IPS DF 19.7 (cell line): ENCODE results near the gene PDX1.

Experiments
- DNase-seq: peaks from one replicate; pipeline ENCODE4 v3.0.0-alpha.2; 2013; ENCODE audit warnings: low read depth, low spot score

PDX1 gene

GRCh38 chr13:27919934-27920676, at the start of gene PDX1:
PDX1 (plus strand) TSS chr13:27920000; CDS start chr13:27920139, 139 bp downstream.
- DNase-seq: no peak

DNA sequence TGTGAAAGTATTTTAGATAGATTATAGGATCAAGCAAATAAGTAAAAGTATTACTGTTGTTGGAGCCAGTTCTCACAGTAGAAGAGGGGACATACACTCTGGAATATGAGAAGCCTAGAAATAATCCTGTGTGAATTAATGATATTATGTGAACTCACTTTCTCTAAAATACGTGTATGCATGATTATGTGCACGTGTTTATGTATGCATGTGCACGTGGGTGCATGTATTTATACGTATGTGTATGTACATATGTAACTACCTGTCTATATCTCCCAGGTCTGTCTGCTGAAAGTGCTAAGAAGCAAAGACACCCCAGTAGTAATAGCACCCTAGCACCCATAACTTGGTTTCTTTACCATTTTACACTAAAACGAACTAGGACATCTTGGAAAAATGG, 41.5 kb upstream of the PDX1 start:
- no peak for DNase-seq

- no peak for DNase-seq
Measured at GRCh38 chr13:27889471-27889870, 30.3 kb upstream of the PDX1 start.

- DNase-seq: no peak
Measured at GRCh38 chr13:27896726-27897125, 23.1 kb upstream of the PDX1 start.

DNA sequence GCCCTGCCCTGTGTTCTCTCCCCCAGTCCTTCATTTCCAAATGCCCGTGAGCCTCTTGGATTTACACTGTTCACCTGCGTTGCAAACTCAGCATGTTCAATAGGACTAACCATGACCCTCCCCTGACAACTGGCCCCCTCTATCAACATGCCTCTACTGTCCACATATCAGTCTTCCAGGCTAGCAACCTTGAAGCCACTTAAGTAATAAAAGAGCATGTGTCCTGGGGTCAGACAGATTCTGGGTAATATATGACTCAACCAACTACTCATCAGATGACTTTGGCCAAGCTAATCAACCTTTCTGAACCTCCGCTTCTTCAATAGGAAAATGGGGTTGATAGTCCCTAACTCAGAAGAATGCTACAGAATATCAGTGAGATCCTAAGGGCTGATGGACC, 15.1 kb upstream of the PDX1 start:
- no peak for DNase-seq

GRCh38 chr13:27905650-27906049, 14.2 kb upstream of the PDX1 start:
- no peak for DNase-seq

GRCh38 chr13:27907121-27907787, 12.5 kb upstream of the PDX1 start:
- DNase-seq: no peak

- DNase-seq: no peak
Measured at GRCh38 chr13:27909378-27909777, 10.4 kb upstream of the PDX1 start.

- DNase-seq: no peak
Measured at GRCh38 chr13:27911521-27911920, 8.3 kb upstream of the PDX1 start.

DNA sequence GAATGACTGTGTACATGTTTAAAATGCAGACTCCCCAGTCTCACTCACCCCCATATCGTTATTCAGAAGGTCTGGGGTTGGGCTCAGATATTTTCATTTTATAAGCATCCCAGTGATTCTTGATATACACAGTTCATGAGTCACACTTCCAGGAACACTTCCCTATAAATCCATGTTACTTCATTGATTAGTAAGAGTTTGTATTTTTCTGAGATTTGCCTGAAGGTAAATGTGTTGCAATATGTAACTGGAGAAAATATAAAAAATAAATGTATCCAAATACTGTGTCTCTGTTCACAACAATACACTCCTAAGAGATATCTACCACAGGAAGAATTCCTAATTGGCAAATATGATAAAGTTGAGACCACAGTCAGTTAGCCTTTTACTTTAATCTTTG, 6.6 kb upstream of the PDX1 start:
- no peak for DNase-seq

DNA sequence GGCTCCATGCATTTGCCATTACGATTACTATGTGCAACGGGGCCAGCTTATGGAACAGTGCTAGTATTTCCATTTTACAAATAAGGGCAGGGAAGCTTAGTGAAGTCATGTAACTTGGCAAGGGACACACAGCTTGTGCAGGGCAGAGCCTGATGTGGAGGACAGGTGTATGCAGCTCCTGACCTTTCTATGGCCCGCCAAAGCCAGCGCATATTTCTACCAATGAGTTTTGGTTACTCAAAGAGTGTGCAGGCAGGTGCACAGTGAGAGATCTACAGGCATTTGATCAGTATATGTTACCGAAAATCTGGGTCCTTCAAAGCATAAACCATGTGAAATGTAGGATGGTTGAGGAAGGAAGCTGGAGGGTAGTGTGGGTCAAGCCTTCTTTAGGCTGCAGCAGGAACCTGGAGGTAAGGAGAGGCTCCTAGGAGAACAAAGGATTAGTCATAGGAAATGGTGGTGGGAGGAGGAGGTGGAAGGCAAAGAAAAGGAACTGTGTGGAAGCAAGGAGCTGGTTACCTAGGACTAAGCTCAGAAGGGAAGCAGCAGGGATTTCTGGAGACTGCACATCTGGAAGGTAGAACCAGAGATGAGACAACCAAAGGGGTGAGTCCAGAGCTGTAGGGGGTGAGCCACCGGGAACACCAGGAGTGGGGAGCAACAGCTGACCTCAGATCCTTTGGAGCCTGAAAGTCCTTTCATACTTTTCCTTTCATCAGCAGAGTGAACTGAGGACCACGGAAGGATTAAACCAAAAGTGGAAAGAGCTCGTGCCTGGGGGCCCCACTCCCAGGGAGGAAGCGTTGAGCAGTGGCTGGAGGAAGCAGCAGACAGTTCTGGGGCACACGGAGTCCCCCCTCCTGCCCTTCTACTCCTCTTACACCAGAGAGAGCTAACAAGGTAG, 4.2 kb upstream of the PDX1 start:
- DNase-seq: no peak

GRCh38 chr13:27917121-27917947, 2.5 kb upstream of the PDX1 start:
- no peak for DNase-seq

DNA sequence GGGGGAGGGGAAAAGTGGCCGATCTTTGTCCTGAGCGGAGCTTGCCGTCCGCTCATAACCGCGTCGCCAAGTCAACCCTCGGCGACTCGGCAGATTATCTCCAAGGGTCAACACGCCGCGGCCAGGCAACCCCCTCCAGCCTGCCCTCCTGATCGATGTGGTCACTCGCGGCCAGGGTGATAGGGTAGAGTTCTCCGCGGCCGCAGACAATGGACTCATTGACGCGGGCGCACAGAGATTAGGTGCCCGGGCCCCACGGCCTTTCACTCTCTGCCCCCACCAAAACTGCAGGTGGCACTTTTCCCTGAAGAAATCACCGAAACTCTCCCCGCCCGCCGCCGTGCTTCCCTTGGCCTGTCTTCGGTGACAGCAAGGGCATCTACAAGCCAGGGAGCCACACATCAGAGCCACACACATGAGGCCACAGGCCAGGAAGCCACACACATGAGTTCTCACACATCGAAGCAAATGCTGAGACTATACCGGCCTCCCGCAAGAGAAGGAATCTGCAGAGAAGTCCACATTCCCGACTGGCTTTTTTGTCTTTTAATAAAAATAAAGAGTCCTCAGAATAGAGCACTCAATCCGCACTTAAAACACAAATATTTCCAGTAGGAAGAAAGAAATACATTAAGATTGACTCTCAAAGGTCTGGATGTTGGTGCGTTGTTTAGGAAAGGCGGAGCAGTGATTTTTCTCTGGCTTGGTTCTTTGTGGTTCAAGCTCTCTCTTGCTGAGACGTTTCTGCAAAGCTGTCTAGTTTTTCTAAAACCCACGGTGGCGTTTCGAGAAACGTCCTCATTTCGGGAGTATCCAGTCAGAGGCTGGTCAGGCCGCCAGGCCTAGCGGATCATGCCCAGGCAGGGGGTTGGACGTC, 1.5 kb upstream of the PDX1 start:
- DNase-seq: no peak

DNA sequence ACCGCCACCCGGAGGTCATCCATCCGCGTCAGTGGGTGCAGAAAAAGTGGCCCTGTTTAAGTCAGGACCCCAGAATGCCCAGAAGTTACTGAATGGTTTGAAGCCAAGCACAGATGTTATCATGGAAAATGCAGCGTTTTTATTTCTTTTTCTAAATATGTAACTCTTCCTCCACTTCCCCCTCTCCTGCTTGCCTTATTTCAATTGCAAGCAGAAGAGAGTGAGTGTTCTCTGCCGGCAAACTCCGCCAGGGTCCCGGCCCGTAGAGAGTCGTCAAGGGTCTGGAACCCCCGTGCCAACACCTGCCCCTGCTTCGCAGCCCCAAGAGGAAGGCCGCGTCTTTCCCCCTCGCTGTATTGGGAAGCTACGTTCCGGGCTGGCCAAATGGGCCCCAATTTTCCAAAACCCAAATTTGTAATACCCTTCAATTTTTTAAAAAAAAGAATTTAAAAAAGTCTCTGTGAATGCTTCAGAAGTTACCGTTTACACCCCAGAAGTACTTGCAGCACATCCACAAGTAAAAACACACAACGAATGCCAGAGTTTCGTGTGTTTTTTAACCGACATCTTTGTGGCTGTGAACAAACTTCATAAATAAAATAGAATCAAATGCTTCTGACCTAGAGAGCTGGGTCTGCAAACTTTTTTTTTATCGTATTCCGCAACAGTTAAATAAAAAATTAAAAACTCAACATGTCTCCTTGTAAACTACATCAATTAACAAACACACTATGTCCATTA, 712 bp upstream of the PDX1 start:
- DNase-seq: no peak

- no peak for DNase-seq
Measured at GRCh38 chr13:27919659-27919933, 204 bp upstream of the PDX1 start.

- no peak for DNase-seq
Measured at GRCh38 chr13:27920677-27921420, 1.0 kb downstream of the PDX1 start.

DNA sequence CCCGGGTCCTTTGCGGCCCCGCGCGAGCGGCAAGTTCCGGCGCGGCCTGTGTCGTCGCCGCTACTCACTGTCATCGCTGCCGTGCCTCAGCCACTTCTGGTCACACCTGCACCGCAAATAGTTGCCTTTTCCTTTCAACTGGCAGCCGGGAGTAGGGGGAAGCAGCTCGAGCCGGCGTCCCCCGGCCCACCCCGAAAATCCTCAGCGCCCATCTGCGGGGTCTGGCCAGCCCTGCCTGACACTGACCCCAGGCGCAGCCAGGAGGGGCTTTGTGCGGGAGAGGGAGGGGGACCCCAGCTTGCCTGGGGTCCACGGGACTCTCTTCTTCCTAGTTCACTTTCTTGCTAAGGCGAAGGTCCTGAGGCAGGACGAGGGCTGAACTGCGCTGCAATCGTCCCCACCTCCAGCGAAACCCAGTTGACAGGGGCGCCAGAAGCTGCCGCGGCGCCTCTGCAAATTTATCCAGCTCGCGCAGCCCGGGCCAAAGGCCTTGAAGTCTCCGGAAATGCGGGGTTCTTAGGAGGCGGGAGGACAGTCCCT, 1.7 kb downstream of the PDX1 start:
- no peak for DNase-seq

GRCh38 chr13:27921961-27922882, 2.4 kb downstream of the PDX1 start:
- no peak for DNase-seq
